Ramos (cell line): ENCODE measurements around the gene ECM1.

Experiments used
- in situ Hi-C: fragments of 300-500 bp; cut with MboI; formaldehyde crosslinking; loops from one replicate; pipeline ENCODE4 v1.14.3; 2022; ENCODE audit warnings: low sequenced_read_pairs; ENCODE audit not compliant: unreplicated experiment

ECM1 gene

DNA sequence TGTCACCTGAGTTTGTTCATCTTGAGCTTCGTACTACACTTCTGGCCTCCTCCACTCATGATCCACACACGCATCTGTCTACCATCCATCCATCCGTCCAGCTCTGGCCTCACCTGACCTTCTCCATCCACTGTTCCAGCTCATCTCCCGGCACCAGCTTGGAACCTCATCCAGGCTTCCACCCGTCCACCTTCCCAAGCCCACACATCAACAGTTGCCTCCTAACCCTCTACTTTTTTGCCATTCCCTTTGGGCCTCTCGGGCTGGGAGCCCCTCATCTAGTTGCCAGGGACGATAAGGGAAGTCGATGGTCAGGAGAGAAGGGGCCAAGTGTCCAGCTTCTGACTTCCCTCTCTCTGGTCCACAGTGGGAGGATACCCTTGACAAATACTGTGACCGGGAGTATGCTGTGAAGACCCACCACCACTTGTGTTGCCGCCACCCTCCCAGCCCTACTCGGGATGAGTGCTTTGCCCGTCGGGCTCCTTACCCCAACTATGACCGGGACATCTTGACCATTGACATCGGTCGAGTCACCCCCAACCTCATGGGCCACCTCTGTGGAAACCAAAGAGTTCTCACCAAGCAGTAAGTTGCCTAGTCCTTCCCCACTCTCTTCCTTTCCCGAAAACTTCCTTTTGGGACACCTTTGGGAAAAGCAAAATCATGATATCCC lies 4.2 kb downstream of the ECM1 start:
- in situ Hi-C loops = no loop called here

DNA sequence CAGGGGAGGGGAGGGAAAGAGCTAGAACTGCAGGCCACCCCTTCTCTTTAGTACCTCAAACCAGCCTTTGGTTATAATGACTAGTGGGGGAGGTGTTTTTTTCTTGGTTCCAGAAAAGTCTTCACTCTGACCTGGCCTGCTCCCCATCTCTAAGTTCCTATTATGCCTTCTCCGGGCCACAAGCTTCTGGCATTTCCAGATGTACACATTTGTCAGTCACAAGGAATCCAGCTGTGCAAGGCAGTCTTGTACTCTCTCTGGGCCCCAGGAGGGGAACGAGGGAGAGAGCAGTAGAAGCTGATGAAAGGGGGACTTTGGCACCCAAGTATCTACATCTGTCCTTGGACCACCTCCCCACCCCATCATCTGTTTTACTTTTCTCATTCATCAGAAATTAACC lies 4.9 kb downstream of the ECM1 start:
- in situ Hi-C loops = no loop called here

DNA sequence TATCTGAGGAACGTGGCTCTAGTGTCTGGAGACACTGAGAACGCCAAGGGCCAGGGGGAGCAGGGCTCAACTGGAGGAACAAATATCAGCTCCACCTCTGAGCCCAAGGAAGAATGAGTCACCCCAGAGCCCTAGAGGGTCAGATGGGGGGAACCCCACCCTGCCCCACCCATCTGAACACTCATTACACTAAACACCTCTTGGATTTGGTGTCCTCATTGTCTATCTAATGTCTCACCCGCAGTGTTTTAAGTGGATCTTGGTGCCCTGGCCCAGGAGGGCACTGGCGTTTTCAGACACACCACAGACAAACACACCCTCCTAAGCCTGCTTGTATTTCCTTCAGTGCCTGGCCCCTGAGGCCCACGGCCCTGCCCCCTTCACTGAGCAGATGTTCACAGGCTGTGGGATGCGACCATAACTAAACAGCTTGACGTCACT lies 5.5 kb downstream of the ECM1 start:
- in situ Hi-C loops = no loop called here

DNA sequence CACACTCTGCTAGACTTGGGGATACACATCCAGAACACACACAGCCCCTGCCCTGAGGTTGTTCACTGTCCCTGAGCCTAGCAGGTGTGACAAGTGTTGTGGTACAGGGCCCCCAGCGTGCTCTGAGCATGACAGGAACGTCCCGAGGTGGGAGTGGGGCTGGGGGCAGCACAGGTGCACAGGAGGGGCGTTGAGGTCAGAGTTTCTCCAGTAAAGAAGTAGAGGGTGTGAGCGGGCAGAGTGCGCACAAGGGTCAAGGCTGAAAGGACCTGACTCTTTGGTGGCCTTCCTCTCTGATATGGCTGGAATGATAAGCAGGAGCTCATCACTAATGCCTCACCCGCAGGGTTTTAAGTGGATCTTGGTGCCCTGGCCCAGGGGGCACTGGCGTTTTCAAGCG lies 6.4 kb downstream of the ECM1 start:
- in situ Hi-C loops = no loop called here

DNA sequence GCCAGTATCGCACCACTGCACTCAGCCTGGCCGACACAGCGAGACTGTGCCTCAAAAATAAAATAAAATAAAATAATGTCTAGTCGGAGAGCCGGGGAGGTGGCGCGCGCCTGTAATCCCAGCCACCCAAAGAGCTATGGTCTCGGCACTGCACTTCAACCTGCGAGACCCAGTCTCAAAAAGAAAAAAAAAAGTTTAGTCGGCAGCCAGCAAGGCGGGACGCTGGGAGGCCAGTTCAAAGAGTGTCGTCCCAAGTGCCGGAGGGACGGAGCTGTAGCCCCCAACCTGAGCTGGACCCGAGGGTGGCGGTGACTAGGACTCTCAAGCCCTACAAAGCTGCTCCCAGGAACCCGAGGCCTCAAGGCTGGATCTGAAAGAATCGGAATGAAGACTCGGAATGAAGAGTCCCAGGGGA lies 7.0 kb downstream of the ECM1 start:
- in situ Hi-C loops = no loop called here

DNA sequence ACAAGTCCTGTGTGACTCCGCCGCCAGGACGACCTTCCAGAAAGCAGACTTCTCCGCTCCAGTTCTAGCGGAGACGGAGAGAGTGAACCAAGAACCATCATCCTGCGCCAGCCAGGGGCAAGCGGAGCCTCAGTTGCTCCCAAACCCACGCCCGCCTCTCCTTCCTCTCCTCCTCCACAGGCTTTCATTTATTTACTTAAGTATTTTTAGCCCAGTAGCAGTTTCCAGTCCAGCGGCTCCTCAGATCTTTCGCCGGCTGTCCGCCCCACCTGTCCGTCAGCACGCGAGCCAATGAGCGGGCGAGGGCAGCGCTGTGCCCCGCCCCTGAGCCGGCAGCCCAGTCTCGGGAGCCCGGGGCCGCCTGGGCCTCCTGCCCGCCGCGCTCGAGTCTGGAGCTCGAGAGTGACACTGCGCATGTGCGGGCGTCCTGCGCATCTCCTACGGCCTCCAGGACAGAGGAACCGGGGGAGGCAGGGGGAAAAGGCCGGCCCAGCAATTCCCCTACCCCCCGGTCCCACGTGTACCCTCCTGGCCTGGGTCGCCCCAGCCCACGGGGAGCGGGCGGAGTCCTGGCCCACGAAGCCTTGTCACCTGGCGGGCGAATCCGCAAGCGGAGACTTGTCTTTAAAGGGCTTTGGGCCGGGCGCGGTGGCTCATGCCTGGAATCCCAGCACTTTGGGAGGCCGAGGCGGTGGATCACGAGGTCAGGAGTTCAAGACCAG lies 7.6 kb downstream of the ECM1 start, which contains the start of gene FALEC:
Gene FALEC, plus strand, starts transcription at position 425 of the 722 bp plus-strand sequence.
- in situ Hi-C loops = no loop called here

DNA sequence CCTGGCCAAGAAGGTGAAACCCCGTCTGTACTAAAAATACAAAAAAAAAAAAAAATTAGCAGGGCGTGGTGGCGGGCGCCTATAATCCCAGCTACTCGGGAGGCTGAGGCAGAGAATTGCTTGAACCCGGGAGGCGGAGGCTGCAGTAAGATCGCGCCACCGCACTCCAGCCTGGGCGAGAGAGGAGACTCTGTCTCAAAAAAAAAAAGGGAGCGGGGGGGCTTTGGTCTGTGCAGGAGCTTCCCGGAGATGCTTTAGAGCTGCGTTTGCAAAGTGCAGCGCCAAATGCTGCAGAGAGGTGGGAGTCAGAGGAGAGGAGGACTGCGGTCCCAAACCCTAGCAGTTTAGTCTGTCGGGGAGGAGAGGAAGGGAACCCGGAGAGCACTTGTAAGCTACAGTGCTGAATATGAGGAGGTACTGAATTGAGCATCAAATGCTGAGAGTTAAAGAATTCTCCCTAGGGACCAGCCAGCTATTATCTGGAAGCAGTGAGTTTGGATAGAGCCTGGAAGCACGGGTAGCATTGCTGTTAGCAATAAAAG lies 8.2 kb downstream of the ECM1 start:
- in situ Hi-C loops = no loop called here

DNA sequence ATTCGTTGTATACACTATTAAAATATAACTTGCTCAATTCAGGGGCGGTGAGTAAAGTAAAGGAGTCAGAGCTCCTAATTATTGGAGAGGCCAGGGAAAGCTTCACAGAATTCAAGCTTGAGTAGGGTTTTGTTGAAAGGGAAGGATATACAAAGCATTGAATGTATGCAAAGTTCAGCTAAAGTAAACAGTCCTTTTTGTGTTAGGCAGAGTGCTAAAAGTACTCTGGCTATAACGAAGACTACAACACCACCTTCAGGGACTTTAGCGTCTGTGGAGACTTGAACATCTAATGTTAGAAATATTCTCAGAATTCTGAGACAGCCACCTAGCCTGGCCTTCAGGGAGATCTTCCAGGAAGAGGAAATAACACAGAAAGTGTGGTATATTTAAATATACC lies 8.7 kb downstream of the ECM1 start:
- in situ Hi-C loops = no loop called here

DNA sequence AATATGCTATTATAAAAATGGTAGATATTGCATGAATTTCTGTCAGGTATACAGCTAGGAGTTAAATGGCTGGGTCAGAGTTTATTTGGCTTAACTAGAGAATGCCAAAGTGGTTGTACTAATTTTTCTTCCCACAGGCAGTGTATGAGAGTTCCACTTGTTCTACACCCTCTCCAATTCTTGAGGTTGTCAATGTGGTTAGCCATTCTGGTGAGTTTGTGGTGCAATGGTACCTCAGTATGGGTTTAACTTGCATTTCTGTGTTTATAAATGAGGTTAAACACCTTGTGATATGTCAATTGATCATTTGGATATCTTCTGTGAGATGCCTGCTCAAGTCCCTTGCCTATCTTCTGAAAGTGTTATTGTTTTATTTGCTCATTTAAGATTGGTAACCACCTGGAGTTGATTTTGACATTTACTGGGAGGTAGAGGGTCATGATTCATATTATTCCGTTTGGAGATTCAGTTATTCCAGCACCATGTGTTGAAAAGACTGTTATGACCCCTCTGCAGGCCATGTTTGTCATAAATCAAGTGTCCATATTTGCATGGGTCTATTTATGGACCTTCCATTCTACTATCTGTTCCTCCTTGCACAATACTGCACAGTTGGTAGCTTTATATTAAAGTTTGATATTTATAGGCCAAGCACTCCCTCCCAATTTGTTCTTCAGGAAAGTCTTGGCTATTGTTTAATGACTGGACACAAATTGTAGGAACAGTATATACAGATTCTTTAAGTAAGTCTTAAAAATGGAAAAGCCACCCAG lies 13.5 kb downstream of the ECM1 start:
- in situ Hi-C loops = no loop called here

DNA sequence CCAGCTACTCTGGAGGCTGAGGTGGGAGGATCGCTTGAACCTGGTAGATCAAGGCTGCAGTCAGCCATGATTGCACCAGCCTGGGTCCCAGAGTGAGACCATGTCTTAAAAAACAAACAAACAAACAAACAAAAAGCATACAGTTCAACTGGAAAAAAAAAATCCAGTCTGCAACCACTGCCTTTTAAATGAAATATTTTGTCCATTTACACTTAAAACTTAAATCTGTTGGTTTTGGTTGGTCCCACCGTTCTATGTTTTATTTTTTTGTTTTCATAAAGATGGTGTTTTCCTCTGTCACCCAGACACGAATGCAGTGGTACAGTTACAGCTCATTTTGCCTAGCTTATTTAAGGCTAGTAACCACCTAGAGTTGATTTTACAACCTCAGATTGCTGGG lies 17.4 kb downstream of the ECM1 start:
- in situ Hi-C loops = no loop called here

DNA sequence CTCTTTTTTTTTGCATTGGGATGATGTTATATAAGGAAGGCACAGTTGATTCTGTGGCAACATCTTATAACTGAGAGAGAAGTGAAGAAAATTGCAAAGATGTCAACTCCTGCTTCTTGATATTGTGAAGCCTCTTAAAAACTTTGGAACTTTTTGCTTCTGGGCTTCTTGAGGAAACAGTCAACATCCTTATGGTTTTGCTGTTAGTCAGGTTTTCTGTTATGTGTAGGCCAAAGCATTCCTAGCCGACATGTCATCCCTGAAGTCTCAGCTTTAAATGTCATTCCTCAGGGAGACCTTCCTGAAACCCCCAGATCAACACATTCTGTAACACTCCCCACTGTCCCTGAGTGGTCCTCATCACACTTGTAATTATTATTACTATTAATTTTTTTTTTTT lies 20.3 kb downstream of the ECM1 start:
- in situ Hi-C loops = no loop called here

DNA sequence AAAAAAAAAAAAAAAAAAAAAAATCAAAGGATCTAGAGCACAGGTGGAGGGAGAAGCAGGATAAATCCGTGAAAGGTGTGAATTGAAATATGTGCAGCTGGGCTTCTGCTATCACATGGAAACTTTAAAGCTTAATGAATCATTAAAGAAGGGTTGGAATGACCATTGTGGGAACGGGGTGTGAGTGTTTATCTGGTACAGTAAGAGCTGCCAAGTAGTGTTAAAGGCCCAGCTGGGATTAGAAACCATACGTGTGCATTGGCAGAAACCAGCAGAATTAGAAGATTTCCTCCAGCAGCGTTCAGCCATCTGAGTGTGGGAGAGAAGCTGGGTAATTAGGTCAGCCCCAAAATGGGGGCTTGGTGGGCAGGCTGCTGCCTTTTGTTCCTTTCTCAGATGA lies 21.1 kb downstream of the ECM1 start:
- in situ Hi-C loops = no loop called here

DNA sequence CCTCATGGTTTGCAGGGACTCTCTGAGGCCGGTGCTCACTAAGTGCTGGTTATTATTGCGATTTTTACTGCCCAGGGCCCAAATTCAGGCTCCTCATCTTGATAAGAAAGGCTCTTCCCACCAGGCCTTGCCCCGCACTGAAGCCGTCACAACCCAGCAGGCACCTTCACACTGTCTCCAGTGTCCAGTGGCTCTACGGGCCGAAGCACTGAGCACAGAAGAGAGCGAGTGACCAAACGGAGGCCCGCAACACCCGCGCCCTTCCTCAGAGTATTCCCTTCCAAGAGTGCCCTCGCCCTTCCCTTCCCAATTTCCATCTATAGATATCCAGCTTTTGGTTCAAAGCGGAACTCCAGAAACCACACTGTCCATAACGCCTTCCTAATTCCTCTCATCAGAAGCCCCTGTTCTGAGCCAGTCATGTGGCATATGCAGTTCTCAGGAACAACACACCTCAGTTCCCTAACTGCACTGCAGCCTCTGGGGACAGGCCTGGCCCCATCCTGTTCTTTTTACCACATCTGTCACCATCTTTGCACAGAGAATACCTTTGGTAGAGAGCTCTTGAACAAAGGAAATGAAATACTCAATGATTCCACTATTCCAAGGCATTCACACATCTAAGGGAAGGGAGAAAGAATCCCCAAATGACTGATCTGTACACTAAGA lies 22.7 kb downstream of the ECM1 start:
- in situ Hi-C loops = loop anchor here (5.0 kb wide), 1 partner anchor 68 kb away; no protein-coding TSS in a partner anchor

DNA sequence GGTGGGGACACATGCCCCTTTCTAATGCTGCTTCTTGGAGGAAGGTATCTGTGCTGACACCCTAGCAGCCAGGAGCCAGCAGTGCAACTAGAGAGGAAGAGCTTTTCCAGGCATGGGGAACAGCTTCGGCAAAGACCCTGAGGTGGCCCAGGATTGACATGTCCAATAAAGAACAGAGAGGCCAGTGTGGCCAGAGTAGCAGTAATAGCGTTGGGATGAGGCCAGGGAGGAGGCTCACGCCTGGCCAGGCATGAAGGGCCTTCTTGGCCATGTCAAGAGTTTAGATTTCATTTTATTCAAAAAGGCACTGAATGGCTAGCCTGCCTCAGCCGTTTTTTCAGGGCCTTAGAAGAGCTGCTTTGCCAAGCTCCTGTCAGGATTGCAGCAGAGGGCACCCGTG lies 25.0 kb downstream of the ECM1 start:
- in situ Hi-C loops = loop anchor here (5.0 kb wide), 1 partner anchor 71 kb away; no protein-coding TSS in a partner anchor

DNA sequence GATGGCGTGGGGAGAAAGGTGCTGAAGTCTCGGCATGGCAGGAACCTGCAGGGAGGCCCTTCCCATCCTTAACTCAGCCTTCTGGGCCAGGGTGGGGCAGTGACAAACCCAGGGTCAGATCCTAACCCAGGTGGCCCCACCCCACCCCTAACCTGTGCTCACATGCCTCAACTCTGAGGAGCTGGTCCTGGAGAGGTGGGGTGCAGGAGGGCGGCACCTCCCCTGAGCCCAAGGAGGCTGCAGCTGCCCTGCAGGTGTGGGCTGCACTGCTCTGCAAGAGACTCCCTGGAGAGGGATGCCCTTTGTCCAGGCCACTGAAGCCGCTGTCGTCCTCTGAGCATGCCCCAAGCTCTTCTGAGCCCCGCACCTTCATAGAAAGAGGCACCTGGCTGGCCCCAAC lies 26.1 kb downstream of the ECM1 start:
- in situ Hi-C loops = loop anchor here (5.0 kb wide), 1 partner anchor 72 kb away; no protein-coding TSS in a partner anchor

DNA sequence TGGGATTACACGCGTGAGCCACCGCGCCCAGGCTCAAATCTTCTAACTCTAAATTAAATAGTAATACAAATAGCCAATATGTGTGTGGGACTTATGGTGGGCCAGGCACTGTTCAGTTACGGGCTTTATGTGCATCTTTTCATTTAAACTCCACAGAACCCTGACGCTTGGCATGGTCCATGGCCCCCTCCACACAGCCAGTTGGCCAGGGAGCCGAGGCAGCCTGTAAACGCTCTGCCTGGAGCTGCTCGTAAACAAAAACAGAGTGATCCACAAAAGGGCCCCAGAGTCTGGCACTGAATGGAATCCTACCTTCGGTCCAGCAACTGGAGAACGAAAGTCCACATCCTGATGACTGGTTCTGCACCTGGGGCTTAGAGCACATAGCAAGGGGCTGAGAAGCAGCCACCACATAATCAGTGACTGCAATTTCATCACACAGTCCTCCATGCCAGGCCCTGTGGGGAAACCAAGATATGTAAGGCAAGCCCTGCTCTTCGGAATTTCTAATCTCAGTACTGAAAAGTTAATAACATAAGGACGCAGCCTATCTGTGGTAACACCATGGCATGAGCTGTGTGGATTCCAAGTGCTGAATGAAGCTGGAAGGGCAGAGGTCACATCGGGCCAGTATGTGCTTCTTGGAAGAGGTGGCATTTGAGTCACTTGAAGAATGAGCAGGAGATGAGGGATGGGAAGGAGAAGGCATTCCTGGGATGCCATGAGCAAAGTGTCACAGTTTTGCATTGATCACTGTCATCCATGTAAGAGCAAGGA lies 27.8 kb downstream of the ECM1 start:
- in situ Hi-C loops = no loop called here

DNA sequence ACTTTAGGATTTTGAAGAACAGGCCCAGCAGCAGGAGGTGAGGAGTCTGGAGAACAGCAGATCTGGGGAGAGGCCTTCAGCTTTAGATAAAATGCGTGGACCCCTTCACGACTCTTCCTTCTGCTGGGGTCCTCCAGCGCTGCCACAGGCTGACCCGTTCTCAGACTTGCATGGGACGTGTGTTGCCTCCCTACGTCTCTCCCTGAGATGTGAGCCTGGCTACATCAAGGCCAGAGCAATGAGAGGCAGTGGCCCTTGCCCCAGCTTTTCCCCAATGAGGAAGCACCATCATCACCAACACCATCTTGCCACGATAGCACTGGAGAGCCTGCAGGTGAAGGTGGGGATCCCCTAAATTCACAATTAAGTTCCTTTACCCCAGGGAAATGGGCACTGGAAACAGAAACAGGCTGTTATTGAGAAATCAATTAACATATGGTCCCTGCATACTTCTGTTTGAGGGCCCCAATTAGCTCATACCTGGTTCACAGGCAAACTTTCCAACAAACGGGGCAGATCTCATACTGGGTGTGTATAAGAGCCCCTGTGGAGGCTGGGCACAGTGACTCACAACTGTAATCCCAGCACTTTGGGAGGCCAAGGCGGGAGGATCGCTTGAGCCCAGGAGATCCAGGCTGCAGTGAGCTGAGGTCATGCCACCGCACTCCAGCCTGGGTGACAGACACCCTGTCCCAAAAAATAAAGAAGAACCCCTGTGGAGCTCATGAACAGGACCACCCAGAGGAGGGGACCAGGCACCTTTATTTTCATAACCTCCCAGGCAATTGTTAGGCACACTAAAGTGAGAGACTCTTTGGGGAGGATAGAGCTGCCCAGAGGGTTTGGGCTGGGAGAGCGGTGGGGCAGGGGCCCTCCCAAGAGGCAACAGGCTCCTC lies 29.2 kb downstream of the ECM1 start:
- in situ Hi-C loops = no loop called here
